GM20000 (cell line): Measurements from ENCODE around the gene POU3F1.

Experiments
- DNase-seq: peaks from one replicate; pipeline ENCODE4 v3.0.0; 2012; ENCODE audit warnings: low spot score
- CTCF ChIP-seq: IDR thresholded peaks from 2 replicates; pipeline ENCODE4 v1.5.1; 2012; ENCODE audit warnings: mild to moderate bottlenecking, control low read depth; ENCODE audit errors: extremely low read depth, missing control alignments

POU3F1 gene

GRCh38 chr1:38025664-38026063, 20.9 kb downstream of the POU3F1 start:
- no peak for DNase-seq

DNA sequence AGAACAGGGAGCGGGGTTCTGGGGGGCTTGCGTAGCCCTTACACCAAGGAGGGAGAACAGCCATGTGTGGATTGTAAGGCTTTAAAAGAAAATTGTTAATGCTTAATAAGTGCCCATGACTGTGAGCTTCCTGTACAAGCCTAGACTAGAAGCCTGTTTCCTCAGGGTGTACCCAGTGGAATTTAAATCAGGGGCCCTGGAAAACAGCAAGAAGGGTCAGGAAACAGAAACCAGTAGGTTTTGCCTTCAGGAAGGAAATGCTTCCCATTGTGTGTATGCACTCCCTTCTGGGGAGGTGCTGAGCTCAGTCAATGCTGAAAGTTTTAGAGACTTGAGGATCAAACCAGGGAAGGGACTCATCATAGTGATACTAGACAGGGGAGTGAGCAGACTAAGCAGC, 21.4 kb downstream of the POU3F1 start:
- DNase-seq: no peak
- TF ChIP-seq CTCF: no peak

More at GRCh38 chr1:38025664-38026063, 20.9 kb downstream of the POU3F1 start:
- TF ChIP-seq CTCF: no peak

DNA sequence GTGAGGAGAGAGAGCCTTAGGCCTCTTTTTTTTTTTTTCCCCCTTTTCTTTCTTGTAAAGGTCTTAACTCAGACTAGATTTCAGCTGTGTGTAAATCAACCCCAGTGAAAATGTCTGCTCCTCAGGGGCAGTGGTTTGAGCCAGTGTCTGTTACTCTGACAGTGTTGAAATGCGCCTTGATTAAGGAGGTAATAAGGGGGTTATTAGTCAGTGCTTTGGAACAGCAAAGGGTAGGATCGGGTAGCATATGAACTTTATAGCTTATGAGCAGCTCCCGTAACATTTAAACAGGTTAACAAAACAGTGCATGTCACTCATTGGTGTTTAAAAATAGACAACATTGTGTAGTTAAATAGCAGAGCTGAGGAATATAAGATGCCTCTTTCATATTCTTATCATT, 23.8 kb downstream of the POU3F1 start:
- no peak for DNase-seq
- TF ChIP-seq CTCF: no peak

- TF ChIP-seq CTCF: no peak
These were observed 24.6 kb downstream of the POU3F1 start for GRCh38 chr1:38021969-38022368.

DNA sequence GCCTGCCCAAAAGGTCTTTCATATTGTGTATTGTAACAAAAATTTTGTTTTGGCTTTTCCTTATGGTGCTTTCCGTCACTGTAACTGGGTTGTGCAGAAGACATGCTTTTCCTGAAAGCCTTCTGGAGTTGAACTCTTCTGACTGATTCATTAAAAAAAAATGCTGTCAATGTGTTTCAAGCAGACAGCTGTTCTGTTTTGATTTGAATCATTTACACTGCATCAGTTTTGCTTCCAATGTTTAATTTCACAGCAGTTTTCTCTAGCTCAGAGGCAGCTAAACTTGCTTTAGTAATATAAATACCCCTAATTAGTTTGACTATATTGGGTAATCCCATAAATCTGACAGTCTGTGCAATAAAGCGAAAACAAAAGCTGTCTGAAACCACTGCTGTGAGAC, 26.2 kb downstream of the POU3F1 start:
- DNase-seq: no peak
- no peak for TF ChIP-seq CTCF

More at GRCh38 chr1:38021969-38022368, 24.6 kb downstream of the POU3F1 start:
- no peak for DNase-seq

DNA sequence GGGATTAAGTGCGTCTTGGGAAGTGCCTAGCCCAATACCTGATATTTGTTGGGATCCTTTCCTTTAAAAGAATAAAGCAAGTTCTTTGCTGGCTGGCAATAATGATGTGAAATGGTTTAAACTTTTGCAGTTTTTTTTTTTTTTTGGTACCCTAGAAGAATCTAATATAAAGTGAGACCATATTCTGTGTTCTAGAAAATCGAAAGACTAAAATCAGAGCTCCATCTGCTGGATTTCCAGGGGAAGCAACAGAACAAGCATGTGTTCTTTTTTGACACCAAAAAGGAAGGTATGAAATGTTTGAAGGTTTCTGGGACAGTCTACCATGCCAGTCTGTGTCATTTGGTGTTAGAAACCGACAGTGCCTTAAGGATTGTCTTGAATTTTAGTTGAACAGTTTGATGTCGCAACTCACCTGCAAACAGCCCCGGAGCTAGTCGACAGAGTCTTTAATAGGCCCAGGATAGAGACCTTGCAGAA, 27.7 kb downstream of the POU3F1 start:
- peak; percentile 34 for TF ChIP-seq CTCF
- peak; percentile 43 for DNase-seq

DNA sequence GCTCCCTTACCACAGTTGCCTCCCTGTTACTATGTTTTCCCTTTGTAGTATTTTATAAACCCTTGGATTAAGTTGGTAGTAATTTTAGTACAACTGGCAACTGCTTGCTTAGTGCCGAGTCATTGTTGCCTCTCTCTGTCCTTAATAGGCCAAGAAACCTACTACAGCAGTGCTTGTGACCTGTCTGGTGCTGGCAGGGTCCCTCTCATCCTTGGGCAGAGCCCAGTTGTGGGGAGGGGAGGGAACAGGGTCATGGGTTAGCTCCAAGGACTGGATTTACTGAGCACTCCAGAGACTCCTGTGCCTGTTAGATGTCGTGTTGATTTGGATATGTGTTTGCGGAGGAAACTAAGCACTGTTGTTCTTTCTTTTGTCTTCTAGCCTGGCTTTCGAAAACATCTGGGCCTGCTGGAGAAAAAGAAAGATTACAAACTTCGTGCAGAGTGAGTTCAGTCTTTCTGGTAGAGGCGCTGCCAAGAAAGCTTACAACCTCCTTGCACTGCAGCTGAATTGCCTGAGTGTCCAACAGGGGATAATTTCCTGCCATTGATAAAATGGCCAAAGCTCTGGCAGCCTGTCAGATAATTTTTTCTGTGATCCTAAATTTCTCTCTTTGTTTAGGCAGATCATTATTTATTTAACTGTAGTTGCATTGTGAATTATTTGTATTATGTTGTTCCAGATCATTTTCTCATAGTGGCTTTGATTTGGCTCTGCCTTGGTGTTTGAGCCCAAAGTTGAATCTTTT, 30.4 kb downstream of the POU3F1 start:
- no peak for DNase-seq
- no peak for TF ChIP-seq CTCF
